Mucosa of descending colon (tissue), 3 donors: Measurements from ENCODE around the gene MBNL2. TPM values are rescaled to one million over a fixed set of nuclear protein-coding genes. Genes with fewer than 3 reads are reported as not detected.

ENCODE experiments used
- ATAC-seq: fragments of 200-7000 bp; cut with Tn5 transposase; one replicate; pipeline ENCODE4 v1.9.1; 2020; ENCODE audit warnings: mild to moderate bottlenecking, moderate library complexity
- DNase-seq, 3 donors: peaks; one replicate each; pipeline ENCODE4 v3.0.0-alpha.2; 2020
- H3K36me3 ChIP-seq: fragments of 200-600 bp; one replicate; pipeline ENCODE4 v1.8.0; 2021; ENCODE audit warnings: low read depth, mild to moderate bottlenecking
- H3K4me1 ChIP-seq: fragments of 200-600 bp; one replicate; pipeline ENCODE4 v1.8.0; 2021; ENCODE audit warnings: low read depth, mild to moderate bottlenecking
- H3K4me3 ChIP-seq: fragments of 200-600 bp; one replicate; pipeline ENCODE4 v1.8.0; 2021; ENCODE audit warnings: mild to moderate bottlenecking
- H3K9me3 ChIP-seq: fragments of 200-600 bp; one replicate; pipeline ENCODE4 v1.8.0; 2021; ENCODE audit warnings: mild to moderate bottlenecking
- CTCF ChIP-seq: fragments of 200-600 bp; IDR thresholded peaks from one replicate; pipeline ENCODE4 v1.8.0; 2022; ENCODE audit warnings: antibody characterized with exemption, mild to moderate bottlenecking
- intact Hi-C, 2 donors: fragments of 100-400 bp; cut with DNase I in 1 of 2; cut with micrococcal nuclease in 1 of 2; formaldehyde crosslinking; loops; one replicate each; pipeline versions ENCODE4 v1.11.0 to v1.11.1; 2022; cut with DNase I, micrococcal nuclease
- total RNA-seq, 3 donors: library from RNA; stranded (reverse); fragmentation: NEBNext Ultra II Directional in 2 of 3; extraction: Animal tissue kit (Norgen Biotek cat#: 25700) in 2 of 3; gene quantifications; one replicate each; pipeline versions ENCODE4 v1.2.1 to v1.2.4, GENCODE V29; 2021 to 2023
- donor health status: DM: no; HTN: no; CAD: no; lungs with moderate emphysema.
- donor health status: DM: no; HTN: no; CAD: no.
- donor health status: DM: no; HTN: yes; CAD: no.

MBNL2 gene
- total RNA-seq, 3 donors from 2014 or later = 41.0 to 75.1 (median 47.2) TPM

GRCh38 chr13:97269603-97270002 lies 47.5 kb downstream of the MBNL2 start:
- no peak for TF ChIP-seq CTCF
- no peaks in the 10 kb centered on the region for H3K36me3 ChIP-seq
- H3K9me3 ChIP-seq = no peaks in the 10 kb centered on the region
- no peak for ATAC-seq
- no peak for DNase-seq
- intact Hi-C loops = no loop called here
- peaks cover 5% of the 10 kb centered on the region for H3K4me1 ChIP-seq
- H3K4me3 ChIP-seq = no peak overlapping the region

- no peaks in the 10 kb centered on the region for H3K36me3 ChIP-seq
- H3K4me1 ChIP-seq = peaks cover 16% of the 10 kb centered on the region
- TF ChIP-seq CTCF = no peak
- H3K9me3 ChIP-seq = no peaks in the 10 kb centered on the region
- DNase-seq = no peak
- no peak overlapping the region for H3K4me3 ChIP-seq
- ATAC-seq = no peak
- intact Hi-C loops = no loop called here
Observed at GRCh38 chr13:97272526-97272925, 50.4 kb downstream of the MBNL2 start.

- no peaks in the 10 kb centered on the region for H3K36me3 ChIP-seq
- intact Hi-C loops = no loop called here
- no peak overlapping the region for H3K4me3 ChIP-seq
- no peaks in the 10 kb centered on the region for H3K9me3 ChIP-seq
- DNase-seq = no peak
- H3K4me1 ChIP-seq = peaks cover 21% of the 10 kb centered on the region
- no peak for ATAC-seq
- TF ChIP-seq CTCF = no peak
Observed at GRCh38 chr13:97273341-97273831, 51.3 kb downstream of the MBNL2 start.

GRCh38 chr13:97274829-97275649 lies 52.9 kb downstream of the MBNL2 start:
- DNase-seq (no peak), ATAC-seq (peak; percentile 46)
- intact Hi-C loops = no loop called here
- Histone ChIP-seq H3K9me3 (no peaks in the 10 kb centered on the region), H3K36me3 (no peaks in the 10 kb centered on the region), H3K4me1 (peaks cover 23% of the 10 kb centered on the region), H3K4me3 (no peak overlapping the region)
- no peak for TF ChIP-seq CTCF

- DNase-seq (no peak), ATAC-seq (no peak)
- H3K4me1 ChIP-seq = peaks cover 23% of the 10 kb centered on the region
- intact Hi-C loops = no loop called here
- no peaks in the 10 kb centered on the region for H3K9me3 ChIP-seq
- no peak for TF ChIP-seq CTCF
- H3K36me3 ChIP-seq = no peaks in the 10 kb centered on the region
- no peak overlapping the region for H3K4me3 ChIP-seq
Observed at GRCh38 chr13:97275776-97276501, 53.8 kb downstream of the MBNL2 start.
